Astrocyte (in vitro differentiated cells and primary cell): Measurements from ENCODE around the gene SPR. TPM values are rescaled to one million over a fixed set of nuclear protein-coding genes. Genes with fewer than 3 reads are reported as not detected.

ENCODE experiments used
- DNase-seq: peaks from one replicate; pipeline ENCODE4 v3.0.0-alpha.2; 2010; ENCODE audit warnings: low read depth
- FAIRE-seq: peaks from 2 replicates; lab custom pipeline; 2011; peaks lifted over from hg19 to GRCh38; lab: Jason Lieb, UNC
- H2AFZ ChIP-seq: 2 replicates; pipeline ENCODE4 v1.6.0; 2012; ENCODE audit warnings: low read depth, low read length, inconsistent platforms
- H3K27ac ChIP-seq: 2 replicates; pipeline ENCODE4 v1.5.1; 2011; ENCODE audit warnings: low read depth, low read length, inconsistent platforms
- H3K27me3 ChIP-seq: 2 replicates; pipeline ENCODE4 v1.6.0; 2011; ENCODE audit warnings: low read length, inconsistent platforms; ENCODE audit not compliant: insufficient read depth
- H3K36me3 ChIP-seq: 2 replicates; pipeline ENCODE4 v1.5.1; 2011; ENCODE audit warnings: low read length, inconsistent platforms; ENCODE audit not compliant: insufficient read depth
- H3K4me1 ChIP-seq: 2 replicates; pipeline ENCODE4 v1.5.1; 2011; ENCODE audit warnings: low read length, inconsistent platforms; ENCODE audit not compliant: insufficient read depth
- H3K4me2 ChIP-seq: 2 replicates; pipeline ENCODE4 v1.6.0; 2012; ENCODE audit warnings: low read length, inconsistent platforms
- H3K4me3 ChIP-seq: 2 replicates; pipeline ENCODE4 v1.5.1; 2011; ENCODE audit warnings: low read depth, mild to moderate bottlenecking, low read length, inconsistent platforms; ENCODE audit not compliant: insufficient read depth
- H3K79me2 ChIP-seq: 2 replicates; pipeline ENCODE4 v1.6.0; 2012; ENCODE audit warnings: mild to moderate bottlenecking, low read length, inconsistent platforms; ENCODE audit not compliant: insufficient read depth
- H3K9ac ChIP-seq: 2 replicates; pipeline ENCODE4 v1.6.0; 2012; ENCODE audit warnings: mild to moderate bottlenecking, low read length, inconsistent platforms
- H3K9me3 ChIP-seq: 2 replicates; pipeline ENCODE4 v1.5.1; 2012; ENCODE audit warnings: low read depth, mild to moderate bottlenecking, low read length, inconsistent platforms; ENCODE audit not compliant: insufficient read depth
- H4K20me1 ChIP-seq: 2 replicates; pipeline ENCODE4 v1.6.0; 2012; ENCODE audit warnings: low read length, inconsistent platforms; ENCODE audit not compliant: insufficient read depth
- H3K27ac Mint-ChIP-seq: one replicate; pipeline ENCODE4 v1.8.0; 2021; ENCODE audit warnings: mild to moderate bottlenecking, mixed read lengths; ENCODE audit not compliant: unreplicated experiment
- H3K27me3 Mint-ChIP-seq: one replicate; pipeline ENCODE4 v1.8.0; 2021; ENCODE audit warnings: low read depth, mixed read lengths; ENCODE audit not compliant: unreplicated experiment
- H3K36me3 Mint-ChIP-seq: one replicate; pipeline ENCODE4 v1.8.0; 2021; ENCODE audit warnings: low read depth, mixed read lengths; ENCODE audit not compliant: unreplicated experiment
- H3K4me1 Mint-ChIP-seq: one replicate; pipeline ENCODE4 v1.8.0; 2021; ENCODE audit warnings: low read depth, mixed read lengths; ENCODE audit not compliant: unreplicated experiment
- H3K4me3 Mint-ChIP-seq: one replicate; pipeline ENCODE4 v1.8.0; 2021; ENCODE audit warnings: mild to moderate bottlenecking, moderate library complexity, mixed read lengths; ENCODE audit not compliant: unreplicated experiment
- H3K9me3 Mint-ChIP-seq: one replicate; pipeline ENCODE4 v1.8.0; 2021; ENCODE audit warnings: mild to moderate bottlenecking, mixed read lengths; ENCODE audit not compliant: unreplicated experiment
- CTCF ChIP-seq: IDR thresholded peaks from 2 replicates; pipeline ENCODE4 v1.5.1; 2011; ENCODE audit warnings: low read depth, mild to moderate bottlenecking, inconsistent platforms, low read length, moderate library complexity; ENCODE audit not compliant: insufficient read depth
- EZH2 ChIP-seq: IDR thresholded peaks from 2 replicates; pipeline ENCODE4 v1.6.1; 2012; ENCODE audit warnings: mild to moderate bottlenecking, low read length, inconsistent platforms; ENCODE audit not compliant: insufficient read depth
- total RNA-seq: library from RNA; stranded (reverse); gene quantifications from 2 replicates; pipeline ENCODE4 v1.2.1, GENCODE V29; 2021

Gene SPR
- total RNA-seq, 1 donor from 2014 or later, result 23.6 TPM

DNA sequence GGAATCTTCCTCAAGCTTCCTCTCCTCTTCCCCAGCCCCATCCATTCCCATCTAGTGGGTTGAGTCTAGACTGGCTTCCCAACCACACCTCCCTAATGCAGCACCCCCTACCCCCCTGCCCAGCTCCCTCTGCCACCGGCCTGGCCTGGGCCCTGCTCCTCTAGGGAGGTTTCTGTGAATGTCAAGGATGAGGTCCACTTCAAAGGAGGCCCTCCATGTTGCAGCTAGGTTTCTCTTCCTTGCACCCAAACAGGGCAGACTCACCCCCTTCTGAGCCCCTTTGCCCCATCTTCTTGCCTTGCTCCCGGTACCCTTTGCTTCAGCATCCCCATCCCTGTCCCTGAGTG, 48.4 kb downstream of the SPR start:
- H3K27ac ChIP-seq, result no peak overlapping the region
- H2AFZ ChIP-seq, result no peak overlapping the region
- H4K20me1 ChIP-seq, result peaks cover 27% of the 10 kb centered on the region
- H3K27me3 ChIP-seq, result peaks cover under 1% of the 10 kb centered on the region
- H3K4me2 ChIP-seq, result no peak overlapping the region
- no peaks in the 10 kb centered on the region for H3K36me3 ChIP-seq
- H3K9me3 ChIP-seq, result no peaks in the 10 kb centered on the region
- Mint-ChIP-seq H3K27me3 (peaks cover 63% of the 10 kb centered on the region), H3K9me3 (peaks cover 5% of the 10 kb centered on the region), H3K4me3 (no peak overlapping the region), H3K4me1 (peaks cover 8% of the 10 kb centered on the region), H3K36me3 (peaks cover 5% of the 10 kb centered on the region), H3K27ac (no peak overlapping the region)
- no peak for FAIRE-seq
- TF ChIP-seq EZH2 (no peak), CTCF (no peak)
- H3K4me1 ChIP-seq, result peaks cover 20% of the 10 kb centered on the region
- H3K9ac ChIP-seq, result no peak overlapping the region
- no peak overlapping the region for H3K4me3 ChIP-seq
- no peaks in the 10 kb centered on the region for H3K79me2 ChIP-seq
- DNase-seq, result no peak

- H3K36me3 ChIP-seq, result no peaks in the 10 kb centered on the region
- Mint-ChIP-seq H3K36me3 (peaks cover 5% of the 10 kb centered on the region), H3K27me3 (peaks cover 57% of the 10 kb centered on the region), H3K27ac (no peak overlapping the region), H3K4me3 (no peak overlapping the region), H3K4me1 (peaks cover 14% of the 10 kb centered on the region), H3K9me3 (peaks cover 5% of the 10 kb centered on the region)
- no peak overlapping the region for H3K4me2 ChIP-seq
- H3K9ac ChIP-seq, result no peak overlapping the region
- FAIRE-seq, result no peak
- no peak for TF ChIP-seq EZH2
- TF ChIP-seq CTCF, result no peak
- H3K27me3 ChIP-seq, result no peaks in the 10 kb centered on the region
- H3K9me3 ChIP-seq, result no peaks in the 10 kb centered on the region
- no peak overlapping the region for H3K4me3 ChIP-seq
- DNase-seq, result no peak
- H3K79me2 ChIP-seq, result no peaks in the 10 kb centered on the region
- no peak overlapping the region for H3K27ac ChIP-seq
- no peak overlapping the region for H2AFZ ChIP-seq
- peaks cover 20% of the 10 kb centered on the region for H3K4me1 ChIP-seq
- H4K20me1 ChIP-seq, result peaks cover 39% of the 10 kb centered on the region
Observed at GRCh38 chr2:72936660-72937355, 49.6 kb downstream of the SPR start.

DNA sequence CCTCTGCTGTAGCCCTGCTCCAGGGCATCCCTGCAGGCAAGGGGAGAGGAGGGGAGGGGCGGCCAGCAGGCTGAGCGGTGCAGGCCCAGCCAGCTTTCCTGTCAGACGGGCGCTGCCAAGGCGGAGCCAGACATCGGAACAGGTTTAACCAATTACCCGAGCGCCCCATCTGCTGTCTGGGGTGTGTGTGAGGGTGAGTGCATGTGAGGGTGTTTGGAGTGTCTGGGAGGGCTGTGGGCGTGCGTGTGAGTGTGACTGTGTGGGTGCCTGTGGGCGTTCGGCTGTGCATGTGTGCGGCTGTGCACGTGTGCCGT, 50.1 kb downstream of the SPR start:
- FAIRE-seq (no peak), DNase-seq (no peak)
- peaks cover 40% of the 10 kb centered on the region for H4K20me1 ChIP-seq
- H3K9me3 ChIP-seq, result no peaks in the 10 kb centered on the region
- no peak overlapping the region for H3K4me3 ChIP-seq
- no peak overlapping the region for H3K27ac Mint-ChIP-seq
- H2AFZ ChIP-seq, result no peak overlapping the region
- H3K36me3 ChIP-seq, result no peaks in the 10 kb centered on the region
- H3K4me1 ChIP-seq, result peaks cover 15% of the 10 kb centered on the region
- no peaks in the 10 kb centered on the region for H3K79me2 ChIP-seq
- H3K27ac ChIP-seq, result no peak overlapping the region
- peaks cover 5% of the 10 kb centered on the region for H3K9me3 Mint-ChIP-seq
- TF ChIP-seq CTCF (no peak), EZH2 (no peak)
- H3K36me3 Mint-ChIP-seq, result peaks cover 5% of the 10 kb centered on the region
- no peak overlapping the region for H3K4me2 ChIP-seq
- H3K9ac ChIP-seq, result no peak overlapping the region
- H3K27me3 Mint-ChIP-seq, result peaks cover 57% of the 10 kb centered on the region
- H3K4me1 Mint-ChIP-seq, result peaks cover 11% of the 10 kb centered on the region
- H3K4me3 Mint-ChIP-seq, result no peak overlapping the region
- no peaks in the 10 kb centered on the region for H3K27me3 ChIP-seq
